Measurements from ENCODE around the gene NEU2.

Gene NEU2

GRCh38 chr2:233032551-233033320, at the start of gene NEU2:
Gene NEU2, plus strand, starts transcription at chr2:233032672. Its CDS starts 0 bp downstream, at chr2:233032672.
- no peak for DNase-seq

- DNase-seq, result no peak
Observed at GRCh38 chr2:232982926-232983668, 49.4 kb upstream of the NEU2 start.

DNA sequence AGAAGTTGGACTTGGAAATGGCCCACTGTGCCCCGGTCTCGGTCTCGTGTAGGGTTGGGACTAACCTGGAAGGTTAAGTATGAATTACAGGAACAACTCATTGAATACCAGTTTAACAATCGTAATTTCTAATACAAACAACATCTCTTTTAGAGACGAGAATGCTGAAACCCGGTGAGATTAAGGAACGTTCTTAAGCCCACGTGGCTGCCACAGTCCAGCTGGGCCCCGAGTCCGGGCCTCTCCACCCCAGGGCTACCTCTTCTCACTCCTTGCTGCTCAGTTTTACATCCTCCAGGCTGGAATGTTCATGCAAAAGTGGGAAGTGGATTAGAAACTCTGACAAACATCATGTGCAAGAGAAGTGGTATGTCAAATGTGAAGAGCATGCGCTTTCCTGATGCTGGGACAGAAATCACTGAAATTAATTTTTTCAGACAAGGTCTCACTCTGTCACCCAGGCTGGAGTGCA, 48.8 kb upstream of the NEU2 start:
- no peak for DNase-seq

DNA sequence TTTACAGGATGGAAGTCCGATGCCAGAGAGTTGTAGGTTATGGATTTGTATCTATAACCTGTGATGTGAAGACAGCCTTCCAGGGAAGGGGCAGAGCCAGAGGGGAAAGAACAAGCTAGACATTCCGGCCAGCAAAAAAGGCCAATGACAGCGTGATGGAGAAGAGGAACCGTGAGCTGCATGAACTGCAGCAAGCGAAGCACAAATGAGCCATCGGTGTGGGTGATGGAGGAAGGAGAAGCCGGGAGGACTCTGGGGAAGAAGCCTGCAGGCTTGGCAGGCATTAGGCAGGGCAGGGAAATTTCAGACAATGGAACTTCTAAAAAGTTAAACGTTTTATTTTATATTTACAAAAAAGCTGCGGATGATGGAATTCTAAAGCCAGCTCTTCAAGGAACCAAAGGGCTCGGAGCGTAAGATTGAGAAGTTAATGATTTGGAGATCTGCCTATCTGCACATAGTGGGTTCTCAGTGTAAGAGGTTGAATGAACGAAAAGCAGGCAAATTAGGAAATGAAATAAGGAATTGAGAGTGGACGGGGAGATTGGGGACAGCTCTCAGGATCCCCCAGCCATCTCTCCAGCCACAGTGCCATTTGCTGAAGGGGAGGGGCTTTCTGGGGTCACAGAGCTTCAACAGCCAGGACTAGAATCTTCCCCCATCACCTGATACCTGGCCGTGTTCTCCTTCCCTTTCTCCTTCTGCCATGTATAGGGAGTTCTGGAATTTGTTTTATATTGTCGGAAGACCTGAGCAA, 47.8 kb upstream of the NEU2 start:
- no peak for DNase-seq

DNA sequence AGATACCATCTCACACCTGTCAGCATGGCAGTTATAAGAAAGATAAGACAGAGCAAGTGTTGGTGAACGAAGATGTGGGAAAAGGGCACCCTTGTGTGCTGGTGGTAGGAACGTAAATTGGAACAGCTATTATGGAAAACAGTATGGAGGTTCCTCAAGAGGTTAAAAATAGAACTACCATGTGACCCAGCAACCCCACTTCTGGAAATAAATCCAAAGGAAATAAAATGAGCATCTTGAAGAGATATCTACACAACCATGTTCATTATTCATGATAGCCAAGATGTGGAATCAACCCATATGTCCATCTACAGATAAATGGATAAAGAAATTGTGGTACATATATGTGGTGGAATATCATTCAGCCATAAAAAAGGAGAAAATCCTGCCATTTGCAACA, 46.3 kb upstream of the NEU2 start:
- DNase-seq, result no peak

DNA sequence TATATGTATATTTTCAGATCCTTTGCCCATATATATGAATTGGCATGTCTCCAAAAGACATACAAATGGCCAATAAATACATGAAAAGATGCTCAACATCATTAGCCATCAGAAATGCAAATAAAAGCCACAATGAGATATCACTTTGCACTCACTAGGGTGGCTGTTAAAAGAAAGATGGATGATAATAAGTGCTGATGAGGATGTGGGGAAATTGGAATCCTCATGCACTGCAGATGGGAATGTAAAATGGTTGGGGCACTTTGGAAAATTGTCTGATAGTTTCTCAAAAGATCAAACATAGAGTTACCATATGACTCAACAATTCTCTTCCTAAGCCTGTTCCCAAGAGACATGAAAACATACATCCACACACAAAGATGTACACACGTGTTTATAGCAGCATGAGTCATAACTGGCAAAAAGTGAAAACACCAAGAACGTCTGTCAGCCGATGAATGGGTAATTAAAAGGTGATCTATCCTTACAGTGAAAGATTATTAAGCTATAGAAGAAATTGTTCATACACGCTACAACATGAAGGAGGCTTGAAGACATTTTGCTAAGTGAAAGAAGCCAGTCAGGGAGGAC, 39.1 kb upstream of the NEU2 start:
- DNase-seq, result no peak

- DNase-seq, result no peak
Observed at GRCh38 chr2:232994446-232994845, 38.0 kb upstream of the NEU2 start.

GRCh38 chr2:232997749-232998665, 34.5 kb upstream of the NEU2 start:
- no peak for DNase-seq

DNA sequence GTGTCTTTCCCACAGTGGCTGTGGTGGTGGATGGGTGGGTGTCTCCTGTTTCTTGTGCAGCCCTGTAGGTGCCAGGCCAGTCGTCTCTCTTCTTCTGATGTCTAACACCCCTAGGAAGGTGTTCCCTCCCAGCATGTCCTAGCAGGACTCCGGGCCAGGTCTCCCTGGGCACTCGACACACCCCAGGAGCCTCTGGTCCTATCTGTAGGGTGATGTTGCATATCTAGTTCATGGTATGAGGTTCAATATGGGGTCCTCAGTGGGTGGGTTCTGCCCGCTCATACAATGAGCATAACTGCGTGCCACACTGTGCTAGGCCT, 33.8 kb upstream of the NEU2 start:
- no peak for DNase-seq

- no peak for DNase-seq
Observed at GRCh38 chr2:232999354-232999753, 33.1 kb upstream of the NEU2 start.

GRCh38 chr2:233000886-233001750, 31.4 kb upstream of the NEU2 start:
- DNase-seq, result no peak

DNA sequence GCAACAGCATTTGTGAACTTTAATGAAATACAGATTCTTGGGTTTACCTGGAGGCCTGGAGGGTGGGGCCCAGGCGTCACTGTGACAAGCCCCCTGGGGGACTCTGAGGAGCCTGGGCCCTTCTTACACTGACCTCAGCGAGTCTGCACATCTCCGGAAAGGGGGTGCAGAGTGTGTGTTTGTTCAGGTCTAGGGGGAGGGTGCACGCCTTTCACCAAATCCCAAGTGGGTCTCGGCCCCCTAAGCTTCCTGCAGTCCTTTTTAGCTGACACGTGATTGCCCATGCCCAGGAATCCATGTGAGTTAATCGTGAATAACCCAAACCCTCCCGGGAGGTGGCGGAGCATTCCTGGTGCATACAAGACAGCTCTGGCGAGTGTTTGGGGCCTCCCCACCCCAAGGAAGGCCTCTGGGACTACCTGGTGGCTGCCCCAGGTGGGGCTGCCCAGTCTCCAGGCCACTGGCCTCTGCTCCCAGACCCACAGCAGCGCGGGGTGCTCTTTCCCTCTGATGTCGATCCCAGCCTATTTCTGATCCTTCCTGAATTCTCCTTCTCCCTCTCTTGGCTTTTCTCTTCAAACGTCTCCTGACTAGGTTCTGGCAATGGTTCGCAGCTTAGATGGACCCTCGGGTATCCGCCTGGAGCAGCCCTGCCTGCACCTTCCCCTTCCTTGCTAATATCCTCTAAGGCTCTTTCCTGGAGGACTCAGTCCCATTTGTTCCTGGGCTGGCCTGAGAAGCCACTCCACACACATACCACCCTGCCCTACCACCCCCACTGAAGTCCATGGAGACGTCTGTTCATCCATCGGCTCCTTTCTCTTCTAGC, 29.4 kb upstream of the NEU2 start:
- no peak for DNase-seq

DNA sequence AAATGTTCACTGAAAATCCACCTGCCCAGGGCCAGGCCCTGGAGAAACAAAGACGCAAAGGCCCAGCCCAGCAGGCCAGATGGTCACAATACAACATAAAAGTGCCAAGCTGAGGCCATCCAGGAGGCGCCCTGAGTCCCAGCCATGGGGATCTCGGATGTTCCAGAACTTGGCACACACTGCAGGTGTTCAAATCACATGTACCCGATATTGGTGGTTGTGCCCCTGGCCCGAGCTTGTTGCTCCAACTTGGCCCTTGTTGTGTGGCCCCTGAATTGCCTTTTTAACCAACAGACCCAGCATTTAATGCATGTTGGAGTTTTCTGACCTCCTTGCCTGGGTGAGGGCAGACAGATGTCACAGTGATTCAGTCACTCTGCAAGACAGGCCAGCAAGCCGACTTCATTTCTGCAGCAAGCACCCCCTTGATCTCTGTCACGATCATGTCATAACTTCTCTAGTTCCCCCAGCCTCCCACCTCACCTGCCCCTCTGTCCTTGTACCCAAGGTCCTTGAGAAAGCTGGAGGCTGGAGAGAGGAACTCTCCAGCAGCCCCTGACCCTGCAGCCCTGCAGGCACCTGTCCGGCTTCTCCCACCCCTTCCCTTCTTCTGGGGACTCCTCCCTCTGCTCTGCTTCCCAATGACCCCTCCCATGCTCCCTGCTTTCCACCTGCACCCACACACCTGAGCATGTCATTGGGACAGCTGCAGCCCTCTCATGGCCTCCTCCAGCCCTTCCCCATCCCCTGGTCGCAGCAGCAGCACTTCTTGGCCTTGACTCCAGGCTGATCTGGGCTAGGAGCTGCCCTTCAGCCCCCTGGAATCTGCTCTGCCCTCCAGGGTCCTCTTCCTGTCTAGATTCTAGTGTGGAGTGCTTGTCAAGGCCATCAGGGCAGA, 28.6 kb upstream of the NEU2 start:
- no peak for DNase-seq

- no peak for DNase-seq
Observed at GRCh38 chr2:233005096-233005495, 27.4 kb upstream of the NEU2 start.

DNA sequence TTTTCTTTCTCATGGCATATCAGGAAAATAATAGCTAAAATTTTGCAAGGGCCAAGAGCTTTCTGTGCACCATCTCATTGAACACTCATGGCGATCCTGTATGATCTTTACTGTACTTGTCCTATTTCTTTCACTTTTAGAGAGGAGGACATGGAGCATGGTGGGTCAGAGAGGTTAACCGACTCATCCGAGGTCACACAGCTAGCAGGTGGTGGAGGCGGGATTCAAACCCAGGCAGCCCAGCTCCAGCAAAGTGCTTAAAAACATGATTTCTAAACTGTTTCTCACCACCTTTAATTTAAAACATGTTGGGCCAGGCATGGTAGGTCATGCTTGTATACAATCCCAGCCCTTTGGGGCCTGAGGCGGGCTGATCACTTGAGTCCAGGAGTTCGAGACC, 25.8 kb upstream of the NEU2 start:
- no peak for DNase-seq

DNA sequence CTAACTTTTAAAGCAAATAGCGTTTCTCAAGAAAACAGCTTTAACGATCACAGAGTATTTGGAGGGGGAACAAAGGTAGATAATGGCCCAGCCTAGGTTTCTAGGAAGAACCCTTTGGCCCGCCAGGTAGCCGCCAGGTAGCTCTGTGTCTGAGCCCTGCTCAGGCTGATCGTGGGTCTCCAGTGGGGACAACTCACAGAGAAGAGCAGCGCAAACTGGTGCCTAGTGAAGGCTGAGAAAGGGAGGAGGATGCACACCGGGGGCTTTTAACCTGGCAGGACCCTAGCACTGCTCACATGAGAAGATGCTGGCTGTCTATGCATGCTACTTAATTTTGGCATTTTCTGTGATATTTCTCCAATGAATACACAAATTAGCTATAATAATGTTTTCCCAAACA, 25.2 kb upstream of the NEU2 start:
- no peak for DNase-seq

GRCh38 chr2:233007739-233008138, 24.7 kb upstream of the NEU2 start:
- DNase-seq, result no peak

GRCh38 chr2:233009661-233010060, 22.8 kb upstream of the NEU2 start:
- DNase-seq, result no peak
